HepG2 (cell line): ENCODE results near the gene PLEKHG2. TPM values are rescaled to one million over a fixed set of nuclear protein-coding genes. Genes with fewer than 3 reads are reported as not detected.

Experiments used
- ATM ChIP-seq: fragments of 450-650 bp; IDR thresholded peaks from 2 replicates; pipeline ENCODE4 v1.7.1; 2017; ENCODE audit warnings: mild to moderate bottlenecking, borderline replicate concordance
- CBX1 ChIP-seq: IDR thresholded peaks from one replicate; pipeline ENCODE4 v1.6.1; 2016; ENCODE audit warnings: antibody characterized with exemption, low read depth
- CSRNP2 ChIP-seq: sonication (generic); formaldehyde crosslinking; conservative IDR thresholded peaks from 2 replicates; pipeline ENCODE4 v1.8.0; 2022; ENCODE audit warnings: low read depth, missing genetic modification reagents
- EP300 ChIP-seq, 3 experiments: sonication (generic) in 1 of 3; formaldehyde crosslinking in 1 of 3; IDR thresholded peaks; 2 replicates each; pipeline versions ENCODE4 v1.5.1 to v1.6.1; 2011 to 2020; ENCODE audit warnings: low read depth in 2 of 3, low read length in 2 of 3, borderline replicate concordance in 1 of 3, improper control_type of control experiment in 1 of 3, mild to moderate bottlenecking in 1 of 3, missing genetic modification reagents in 1 of 3, moderate library complexity in 1 of 3
- FLYWCH1 ChIP-seq: sonication (generic); formaldehyde crosslinking; IDR thresholded peaks from 2 replicates; pipeline ENCODE4 v1.8.1; 2023; ENCODE audit warnings: mild to moderate bottlenecking, missing genetic modification reagents
- HCFC1 ChIP-seq: fragments of 150-350 bp; IDR thresholded peaks from 2 replicates; pipeline ENCODE4 v1.6.1; 2014; ENCODE audit warnings: low read depth, low read length
- HOMEZ ChIP-seq: IDR thresholded peaks from 2 replicates; pipeline ENCODE4 v1.6.1; 2016; ENCODE audit warnings: low read depth
- KAT7 ChIP-seq: IDR thresholded peaks from 2 replicates; pipeline ENCODE4 v1.6.1; 2018; ENCODE audit warnings: borderline replicate concordance, missing compliant biosample characterization
- MAZ ChIP-seq, 2 experiments: sonication (generic) in 1 of 2; formaldehyde crosslinking in 1 of 2; IDR thresholded peaks; 2 replicates each; pipeline versions ENCODE4 v1.5.0 to v1.6.1; 2012 to 2020; ENCODE audit warnings: low read depth in 2 of 2, mild to moderate bottlenecking in 2 of 2, borderline replicate concordance in 1 of 2, improper control_type of control experiment in 1 of 2, low read length in 1 of 2, missing genetic modification reagents in 1 of 2, moderate library complexity in 1 of 2
- TEF ChIP-seq: sonication (generic); formaldehyde crosslinking; IDR thresholded peaks from 2 replicates; pipeline ENCODE4 v1.5.0; 2020; ENCODE audit warnings: missing genetic modification reagents
- ZBTB43 ChIP-seq: sonication (generic); formaldehyde crosslinking; conservative IDR thresholded peaks from 2 replicates; pipeline ENCODE4 v1.4.0; 2020; ENCODE audit warnings: missing genetic modification reagents
- ZNF558 ChIP-seq: sonication (generic); formaldehyde crosslinking; IDR thresholded peaks from 2 replicates; pipeline ENCODE4 v1.9.0; 2022; ENCODE audit warnings: mild to moderate bottlenecking, missing genetic modification reagents, borderline replicate concordance
- ZNF580 ChIP-seq: IDR thresholded peaks from 2 replicates; pipeline ENCODE4 v1.6.1; 2016; ENCODE audit warnings: low read depth, borderline replicate concordance
- ZSCAN12 ChIP-seq: sonication (generic); formaldehyde crosslinking; IDR thresholded peaks from 2 replicates; pipeline ENCODE4 v1.9.0; 2021; ENCODE audit warnings: mild to moderate bottlenecking, missing genetic modification reagents
- ZSCAN22 ChIP-seq: sonication (generic); formaldehyde crosslinking; IDR thresholded peaks from 2 replicates; pipeline ENCODE4 v1.4.0; 2020; ENCODE audit warnings: mild to moderate bottlenecking, missing genetic modification reagents
- ZXDC ChIP-seq: sonication (generic); formaldehyde crosslinking; IDR thresholded peaks from 2 replicates; pipeline ENCODE4 v1.5.0; 2020; ENCODE audit warnings: mild to moderate bottlenecking, missing genetic modification reagents
- polyA plus RNA-seq, 8 experiments: library from polyadenylated mRNA; depleted of rRNA in 3 of 8; stranded (reverse) in 7 of 8; unstranded in 1 of 8; fragments of >200 nt; fragmentation: Illumina TruSeq in 4 of 8; extraction: Trizol in 4 of 8; gene quantifications; 2 replicates each; pipeline versions ENCODE4 v1.2.1 to v1.2.3, GENCODE V29; 2011 to 2016; ENCODE audit warnings: low read depth in 4 of 8, missing spikeins in 1 of 8, mixed read lengths in 1 of 8; ENCODE audit not compliant: insufficient read depth in 1 of 8
- total RNA-seq, 5 experiments: library from RNA; depleted of rRNA; stranded (reverse); fragments of >200 nt; fragmentation: Illumina TruSeq; extraction: Trizol; gene quantifications; 2 replicates each; pipeline ENCODE4 v1.2.3, GENCODE V29; 2016; ENCODE audit warnings: low read depth in 1 of 5

The PLEKHG2 gene
- total and polyA plus RNA-seq, 2 of the 13 experiments (the other 11 are each of a cell fraction or from before 2014, with no cell fraction given) = 3.6 to 6.8 TPM

GRCh38 chr19:39409208-39410016, 3.1 kb upstream of the PLEKHG2 start (continued):
- TF ChIP-seq CBX1 (no peak), ATM (no peak), ZSCAN12 (CRISPR knock-in tag) (no peak), TEF (CRISPR knock-in tag) (no peak), ZSCAN22 (CRISPR knock-in tag) (no peak; the same call in 1 of the 2 replicates), ZNF558 (CRISPR knock-in tag) (peak; percentile 66; the same call in 1 of the 2 replicates), HOMEZ (CRISPR knock-in tag) (no peak), ZBTB43 (no peak), ZXDC (no peak), FLYWCH1 (CRISPR knock-in tag) (no peak), MAZ (IDR thresholded peaks at IDR 0.05; ENCODE audit: borderline replicate concordance, low read depth, low read length) (no peak), MAZ (CRISPR knock-in tag; IDR thresholded peaks at IDR 0.05; ENCODE audit: low read depth) (no peak), ZNF580 (no peak), CSRNP2 (CRISPR knock-in tag) (no peak), HCFC1 (no peak), EP300 (IDR thresholded peaks at IDR 0.05; ENCODE audit: low read depth in 2 of 2, low read length in 2 of 2) (no peak), EP300 (CRISPR knock-in tag; IDR thresholded peaks at IDR 0.05; ENCODE audit: borderline replicate concordance) (no peak), KAT7 (no peak; the same call in 1 of the 2 replicates)
